ENCODE data around the gene RNF208.

The RNF208 gene

GRCh38 chr9:137266585-137267453 lies 44.8 kb upstream of the RNF208 start:
- Histone ChIP-seq H4K8ac (ENCODE audit: low read length) (peak overlapping the region; percentile 46), H2AFZ (ENCODE audit: low read depth, low read length) (no peak overlapping the region), H3K27ac (ENCODE audit: low read length, poor library complexity, severe bottlenecking) (no peak overlapping the region), H3K36me3 (ENCODE audit: control insufficient read depth in 1 of 2, insufficient read depth in 2 of 2, low read depth in 1 of 2, low read length in 2 of 2) (peaks cover 70 to 86% of the 10 kb centered on the region in 2 experiments), H3K4me2 (ENCODE audit: low read length, poor library complexity, severe bottlenecking) (no peak overlapping the region), H3K9ac (ENCODE audit: low read length) (no peak overlapping the region), H2AK5ac (ENCODE audit: low read length, severe bottlenecking) (no peak overlapping the region), H4K91ac (ENCODE audit: low read length) (peak overlapping the region; percentile 57), H2BK5ac (ENCODE audit: low read depth, low read length, poor library complexity, severe bottlenecking) (no peak overlapping the region), H2BK12ac (ENCODE audit: low read length in 2 of 2) (peak overlapping the region; percentile 69 to 75), H3K23ac (ENCODE audit: low read length in 2 of 2) (no peak overlapping the region), H3K9me3 (ENCODE audit: control insufficient read depth, low read length) (no peaks in the 10 kb centered on the region), H3K18ac (ENCODE audit: low read depth in 1 of 2, low read length in 2 of 2) (peak overlapping the region; percentile 9 to 37), H3K4me3 (ENCODE audit: insufficient read depth in 1 of 2, low read depth in 1 of 2, low read length in 2 of 2) (no peak overlapping the region), H3K79me1 (replicated peaks; ENCODE audit: low read length, poor library complexity, severe bottlenecking) (peaks cover 45% of the 10 kb centered on the region), H3K4ac (ENCODE audit: low read depth in 1 of 2, low read length in 2 of 2) (peak overlapping the region in 1 of 2 experiments; percentile 37), H3K14ac (ENCODE audit: low read length in 2 of 2) (peak overlapping the region in 1 of 2 experiments; percentile 47), H2BK15ac (ENCODE audit: low read depth, poor library complexity, severe bottlenecking) (peak overlapping the region; percentile 12), H3K27me3 (ENCODE audit: control insufficient read depth in 1 of 2, insufficient read depth in 1 of 2, low read length in 2 of 2) (no peaks in the 10 kb centered on the region), H3K4me1 (ENCODE audit: control insufficient read depth, insufficient read depth, low read depth, low read length) (peaks cover 21% of the 10 kb centered on the region), H2BK120ac (ENCODE audit: low read depth, low read length) (peak overlapping the region; percentile 66)
- no peak for DNase-seq
- 94% methylated on average over 32 of the region's 34 CpGs for WGBS

- Histone ChIP-seq H3K4me1 (ENCODE audit: control insufficient read depth, insufficient read depth, low read depth, low read length) (peaks cover 23% of the 10 kb centered on the region), H4K8ac (ENCODE audit: low read length) (peak overlapping the region; percentile 24), H3K14ac (ENCODE audit: low read length in 2 of 2) (no peak overlapping the region), H2AFZ (ENCODE audit: low read depth, low read length) (no peak overlapping the region), H2BK5ac (ENCODE audit: low read depth, low read length, poor library complexity, severe bottlenecking) (no peak overlapping the region), H4K91ac (ENCODE audit: low read length) (peak overlapping the region; percentile 25), H3K4ac (ENCODE audit: low read depth in 1 of 2, low read length in 2 of 2) (no peak overlapping the region), H3K4me2 (ENCODE audit: low read length, poor library complexity, severe bottlenecking) (no peak overlapping the region), H3K23ac (ENCODE audit: low read length in 2 of 2) (no peak overlapping the region), H2BK15ac (ENCODE audit: low read depth, poor library complexity, severe bottlenecking) (peak overlapping the region; percentile 12), H2AK5ac (ENCODE audit: low read length, severe bottlenecking) (no peak overlapping the region), H3K18ac (ENCODE audit: low read depth in 1 of 2, low read length in 2 of 2) (no peak overlapping the region), H2BK120ac (ENCODE audit: low read depth, low read length) (no peak overlapping the region), H3K4me3 (ENCODE audit: insufficient read depth in 1 of 2, low read depth in 1 of 2, low read length in 2 of 2) (no peak overlapping the region), H3K9ac (ENCODE audit: low read length) (no peak overlapping the region), H3K79me1 (replicated peaks; ENCODE audit: low read length, poor library complexity, severe bottlenecking) (peaks cover 48% of the 10 kb centered on the region), H2BK12ac (ENCODE audit: low read length in 2 of 2) (peak overlapping the region in 1 of 2 experiments; percentile 73), H3K27me3 (ENCODE audit: control insufficient read depth in 1 of 2, insufficient read depth in 1 of 2, low read length in 2 of 2) (no peaks in the 10 kb centered on the region), H3K9me3 (ENCODE audit: control insufficient read depth, low read length) (no peaks in the 10 kb centered on the region), H3K27ac (ENCODE audit: low read length, poor library complexity, severe bottlenecking) (no peak overlapping the region), H3K36me3 (ENCODE audit: control insufficient read depth in 1 of 2, insufficient read depth in 2 of 2, low read depth in 1 of 2, low read length in 2 of 2) (peaks cover 67 to 83% of the 10 kb centered on the region in 2 experiments)
- no peak for DNase-seq
- WGBS, result 97% methylated on average over 15 of the region's 15 CpGs
These were observed 44.1 kb upstream of the RNF208 start for GRCh38 chr9:137266162-137266527.

GRCh38 chr9:137265496-137266161 lies 43.6 kb upstream of the RNF208 start:
- 96% methylated on average over 29 of the region's 29 CpGs for WGBS
- Histone ChIP-seq H3K27me3 (ENCODE audit: control insufficient read depth in 1 of 2, insufficient read depth in 1 of 2, low read length in 2 of 2) (no peaks in the 10 kb centered on the region), H3K4me1 (ENCODE audit: control insufficient read depth, insufficient read depth, low read depth, low read length) (peaks cover 21% of the 10 kb centered on the region), H2BK5ac (ENCODE audit: low read depth, low read length, poor library complexity, severe bottlenecking) (no peak overlapping the region), H3K4ac (ENCODE audit: low read depth in 1 of 2, low read length in 2 of 2) (no peak overlapping the region), H3K79me1 (replicated peaks; ENCODE audit: low read length, poor library complexity, severe bottlenecking) (peaks cover 46% of the 10 kb centered on the region), H3K4me3 (ENCODE audit: insufficient read depth in 1 of 2, low read depth in 1 of 2, low read length in 2 of 2) (no peak overlapping the region), H2BK15ac (ENCODE audit: low read depth, poor library complexity, severe bottlenecking) (peak overlapping the region; percentile 12), H3K27ac (ENCODE audit: low read length, poor library complexity, severe bottlenecking) (no peak overlapping the region), H3K18ac (ENCODE audit: low read depth in 1 of 2, low read length in 2 of 2) (no peak overlapping the region), H3K4me2 (ENCODE audit: low read length, poor library complexity, severe bottlenecking) (no peak overlapping the region), H3K23ac (ENCODE audit: low read length in 2 of 2) (no peak overlapping the region), H2AK5ac (ENCODE audit: low read length, severe bottlenecking) (no peak overlapping the region), H4K91ac (ENCODE audit: low read length) (peak overlapping the region; percentile 25), H2AFZ (ENCODE audit: low read depth, low read length) (no peak overlapping the region), H3K14ac (ENCODE audit: low read length in 2 of 2) (no peak overlapping the region), H3K9ac (ENCODE audit: low read length) (no peak overlapping the region), H4K8ac (ENCODE audit: low read length) (no peak overlapping the region), H2BK12ac (ENCODE audit: low read length in 2 of 2) (peak overlapping the region in 1 of 2 experiments; percentile 73), H3K36me3 (ENCODE audit: control insufficient read depth in 1 of 2, insufficient read depth in 2 of 2, low read depth in 1 of 2, low read length in 2 of 2) (peaks cover 62 to 79% of the 10 kb centered on the region in 2 experiments), H3K9me3 (ENCODE audit: control insufficient read depth, low read length) (no peaks in the 10 kb centered on the region), H2BK120ac (ENCODE audit: low read depth, low read length) (no peak overlapping the region)
- no peak for DNase-seq

- Histone ChIP-seq H3K14ac (ENCODE audit: low read length in 2 of 2) (no peak overlapping the region), H4K91ac (ENCODE audit: low read length) (no peak overlapping the region), H3K36me3 (ENCODE audit: control insufficient read depth in 1 of 2, insufficient read depth in 2 of 2, low read depth in 1 of 2, low read length in 2 of 2) (peaks cover 56 to 74% of the 10 kb centered on the region in 2 experiments), H2BK15ac (ENCODE audit: low read depth, poor library complexity, severe bottlenecking) (no peak overlapping the region), H3K27me3 (ENCODE audit: control insufficient read depth in 1 of 2, insufficient read depth in 1 of 2, low read length in 2 of 2) (no peaks in the 10 kb centered on the region), H3K9ac (ENCODE audit: low read length) (no peak overlapping the region), H3K27ac (ENCODE audit: low read length, poor library complexity, severe bottlenecking) (no peak overlapping the region), H4K8ac (ENCODE audit: low read length) (no peak overlapping the region), H2BK5ac (ENCODE audit: low read depth, low read length, poor library complexity, severe bottlenecking) (no peak overlapping the region), H3K4ac (ENCODE audit: low read depth in 1 of 2, low read length in 2 of 2) (no peak overlapping the region), H3K4me1 (ENCODE audit: control insufficient read depth, insufficient read depth, low read depth, low read length) (peaks cover 17% of the 10 kb centered on the region), H2AFZ (ENCODE audit: low read depth, low read length) (no peak overlapping the region), H3K4me2 (ENCODE audit: low read length, poor library complexity, severe bottlenecking) (no peak overlapping the region), H3K23ac (ENCODE audit: low read length in 2 of 2) (no peak overlapping the region), H3K4me3 (ENCODE audit: insufficient read depth in 1 of 2, low read depth in 1 of 2, low read length in 2 of 2) (no peak overlapping the region), H2BK12ac (ENCODE audit: low read length in 2 of 2) (no peak overlapping the region), H2AK5ac (ENCODE audit: low read length, severe bottlenecking) (no peak overlapping the region), H3K18ac (ENCODE audit: low read depth in 1 of 2, low read length in 2 of 2) (no peak overlapping the region), H3K79me1 (replicated peaks; ENCODE audit: low read length, poor library complexity, severe bottlenecking) (peaks cover 46% of the 10 kb centered on the region), H2BK120ac (ENCODE audit: low read depth, low read length) (no peak overlapping the region), H3K9me3 (ENCODE audit: control insufficient read depth, low read length) (no peaks in the 10 kb centered on the region)
- DNase-seq, result no peak
- WGBS, result 98% methylated on average over 22 of the region's 22 CpGs
These were observed 42.0 kb upstream of the RNF208 start for GRCh38 chr9:137264067-137264466.
